GM18870 (cell line): Measurements from ENCODE around the gene GJC2.
"Not testable (repeated sequence)": the region's sequence is repeated elsewhere in the genome, so short reads cannot be mapped to it uniquely, and the experiment has no call there.

Experiments
- ATAC-seq: cut with Tn5 transposase; IDR thresholded peaks from one replicate; pipeline ENCODE4 v1.9.1; 2021; ENCODE audit warnings: moderate library complexity; ENCODE audit not compliant: unreplicated experiment

GJC2 gene

GRCh38 chr1:228170666-228171065 lies 20.9 kb downstream of the GJC2 start:
- no peak for ATAC-seq

- ATAC-seq, result no peak
These were observed 21.6 kb downstream of the GJC2 start for GRCh38 chr1:228171221-228171891.

GRCh38 chr1:228172591-228173527 lies 23.1 kb downstream of the GJC2 start:
- no peak for ATAC-seq

GRCh38 chr1:228173528-228174481 lies 24.1 kb downstream of the GJC2 start:
- ATAC-seq, result not testable (repeated sequence)

- no peak for ATAC-seq
These were observed 25.0 kb downstream of the GJC2 start for GRCh38 chr1:228174482-228175315.

- no peak for ATAC-seq
These were observed 25.7 kb downstream of the GJC2 start for GRCh38 chr1:228175316-228176023.

- ATAC-seq, result no peak
These were observed 26.3 kb downstream of the GJC2 start for GRCh38 chr1:228176024-228176395.

- ATAC-seq, result no peak
These were observed 26.9 kb downstream of the GJC2 start for GRCh38 chr1:228176461-228177182.

GRCh38 chr1:228177183-228177475 lies 27.4 kb downstream of the GJC2 start:
- no peak for ATAC-seq

GRCh38 chr1:228177721-228178710 lies 28.3 kb downstream of the GJC2 start:
- no peak for ATAC-seq

GRCh38 chr1:228178737-228179684 lies 29.3 kb downstream of the GJC2 start:
- no peak for ATAC-seq

GRCh38 chr1:228180271-228180958 lies 30.7 kb downstream of the GJC2 start:
- no peak for ATAC-seq

- ATAC-seq, result no peak
These were observed 31.4 kb downstream of the GJC2 start for GRCh38 chr1:228180959-228181644.

GRCh38 chr1:228181645-228182034 lies 31.9 kb downstream of the GJC2 start:
- no peak for ATAC-seq

- no peak for ATAC-seq
These were observed 32.7 kb downstream of the GJC2 start for GRCh38 chr1:228182296-228183030.
